Measurements from ENCODE around the gene DSCAML1. TPM values are rescaled to one million over a fixed set of nuclear protein-coding genes. Genes with fewer than 3 reads are reported as not detected.

The DSCAML1 gene
- total and polyA plus RNA-seq, 2 of the 8 experiments (the other 6 are each of a cell fraction or from before 2014, with no cell fraction given): 0.19 to 0.24 TPM

DNA sequence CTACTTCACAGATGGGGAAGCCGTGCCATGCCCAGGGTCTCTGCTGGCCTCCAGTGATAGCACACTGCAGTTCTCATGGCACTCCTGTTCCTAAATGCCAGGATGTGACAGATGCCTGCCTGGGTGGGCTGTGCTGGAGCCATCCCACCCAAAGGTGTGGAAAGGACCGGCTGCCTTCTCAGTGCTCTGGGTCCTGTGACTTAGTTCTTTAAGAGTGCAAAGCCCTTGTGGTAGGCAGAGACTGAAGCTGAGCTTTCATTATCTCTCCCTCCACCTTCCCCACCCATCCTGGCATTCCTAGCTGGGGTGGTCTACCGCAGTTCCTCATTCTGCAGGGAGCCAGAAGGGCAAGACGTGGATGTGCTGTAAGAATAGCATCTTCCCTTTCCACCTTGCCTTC lies 319.3 kb downstream of the DSCAML1 start:
- Histone ChIP-seq H2BK20ac (ENCODE audit: low read length) (0 out of 2 replicates have a peak overlapping the region, but pooled peaks have one; percentile 48), H3K56ac (replicated peaks; ENCODE audit: insufficient read length, low read depth, low read length) (no peak overlapping the region), H2BK12ac (ENCODE audit: low read depth, low read length) (no peak overlapping the region), H2BK120ac (replicated peaks; ENCODE audit: low read depth, low read length) (no peak overlapping the region), H3K9me3 (ENCODE audit: insufficient read depth in 2 of 2, low read depth in 1 of 2, low read length in 1 of 2) (no peaks in the 10 kb centered on the region), H3K79me2 (ENCODE audit: control insufficient read depth in 1 of 2, insufficient read depth in 2 of 2, low read length in 2 of 2) (no peaks in the 10 kb centered on the region), H4K91ac (replicated peaks; ENCODE audit: insufficient read length, low read length) (no peak overlapping the region), H3K4me2 (ENCODE audit: insufficient read depth in 1 of 2, low read depth in 2 of 2, low read length in 2 of 2) (no peak overlapping the region), H3K14ac (ENCODE audit: insufficient read length) (no peak overlapping the region), H3K9ac (replicated peaks in 1 of 4; ENCODE audit: extremely low read depth in 1 of 4, low read depth in 3 of 4, low read length in 3 of 4) (no peak overlapping the region), H2BK5ac (ENCODE audit: low read depth, low read length) (no peak overlapping the region), H2AFZ (ENCODE audit: low read length) (no peak overlapping the region), H3K27me3 (replicated peaks in 1 of 4; ENCODE audit: control insufficient read depth in 3 of 4, extremely low read depth in 1 of 4, insufficient read depth in 3 of 4, low read length in 3 of 4) (no peaks in the 10 kb centered on the region; a peak in 1 of 7 replicates), H3K79me1 (ENCODE audit: low read depth, low read length) (no peaks in the 10 kb centered on the region; the same call in 1 of the 2 replicates), H3K18ac (ENCODE audit: extremely low read depth, low read length) (no peak overlapping the region), H3K23me2 (ENCODE audit: low read depth, low read length) (peaks cover 2% of the 10 kb centered on the region; the same call in 1 of the 2 replicates), H4K8ac (ENCODE audit: extremely low read depth, insufficient read depth, low read length) (no peak overlapping the region; the same call in 1 of the 2 replicates), H3K23ac (ENCODE audit: insufficient read length) (no peak overlapping the region), H3K4me1 (replicated peaks in 1 of 4; ENCODE audit: control insufficient read depth in 3 of 4, insufficient read depth in 4 of 4, low read length in 3 of 4) (peaks cover 0 to 6% (median 4%) of the 10 kb centered on the region in 4 experiments; a peak in 5 of 7 replicates), H2AK5ac (ENCODE audit: low read depth, low read length) (no peak overlapping the region), H3K4ac (replicated peaks; ENCODE audit: insufficient read length, low read depth, low read length) (no peak overlapping the region), H3K36me3 (ENCODE audit: control insufficient read depth in 2 of 4, insufficient read depth in 4 of 4, low read length in 3 of 4) (no peaks in the 10 kb centered on the region; a peak in 1 of 8 replicates), H3K27ac (ENCODE audit: low read depth, low read length) (no peak overlapping the region), H4K20me1 (replicated peaks in 1 of 2; ENCODE audit: control insufficient read depth in 1 of 2, insufficient read depth in 2 of 2, low read length in 2 of 2) (no peaks in the 10 kb centered on the region), H4K5ac (ENCODE audit: insufficient read length, low read depth, low read length) (no peak overlapping the region), H3K4me3 (ENCODE audit: extremely low read depth in 1 of 4, insufficient read depth in 2 of 4, low read depth in 3 of 4, low read length in 4 of 4) (no peak overlapping the region), H2BK15ac (ENCODE audit: low read length) (no peak overlapping the region)
- DNase-seq (ENCODE audit: low read depth in 1 of 2, low spot score in 2 of 2) (no peak), FAIRE-seq (no peak)
- 92% methylated on average over 4 of the region's 4 CpGs; no CpG with 5 or more reads in 1 of the 2 experiments for WGBS, 2 experiments (ENCODE audit: extremely low coverage in 1 of 2, insufficient coverage in 1 of 2, insufficient read length in 1 of 2, insufficient replicate concordance in 2 of 2, low coverage in 1 of 2, low lambda C conversion rate in 2 of 2, missing lambda C conversion rate in 1 of 2)
- ChIA-PET CTCF (ENCODE audit: partially characterized antibody) (interaction anchor here (0.7 to 5.3 kb wide), 4 partner anchors 12 to 67 kb away, joined by 4 to 29 read pairs (median 14); no protein-coding TSS in a partner anchor), POLR2A (ENCODE audit: partially characterized antibody) (no interaction called here)
- TF ChIP-seq JUN (IDR thresholded peaks at IDR 0.05; ENCODE audit: low read depth, low read length) (no peak), BRCA1 (IDR thresholded peaks at IDR 0.05; ENCODE audit: low read depth, low read length) (no peak), SP4 (IDR thresholded peaks at IDR 0.05; ENCODE audit: low read length) (no peak), MAFK (IDR thresholded peaks at IDR 0.05; ENCODE audit: low read depth, low read length) (no peak), GABPA (IDR thresholded peaks at IDR 0.05; ENCODE audit: borderline replicate concordance, insufficient read depth, low read length) (no peak)
- TF ChIP-seq, protein P1, sequence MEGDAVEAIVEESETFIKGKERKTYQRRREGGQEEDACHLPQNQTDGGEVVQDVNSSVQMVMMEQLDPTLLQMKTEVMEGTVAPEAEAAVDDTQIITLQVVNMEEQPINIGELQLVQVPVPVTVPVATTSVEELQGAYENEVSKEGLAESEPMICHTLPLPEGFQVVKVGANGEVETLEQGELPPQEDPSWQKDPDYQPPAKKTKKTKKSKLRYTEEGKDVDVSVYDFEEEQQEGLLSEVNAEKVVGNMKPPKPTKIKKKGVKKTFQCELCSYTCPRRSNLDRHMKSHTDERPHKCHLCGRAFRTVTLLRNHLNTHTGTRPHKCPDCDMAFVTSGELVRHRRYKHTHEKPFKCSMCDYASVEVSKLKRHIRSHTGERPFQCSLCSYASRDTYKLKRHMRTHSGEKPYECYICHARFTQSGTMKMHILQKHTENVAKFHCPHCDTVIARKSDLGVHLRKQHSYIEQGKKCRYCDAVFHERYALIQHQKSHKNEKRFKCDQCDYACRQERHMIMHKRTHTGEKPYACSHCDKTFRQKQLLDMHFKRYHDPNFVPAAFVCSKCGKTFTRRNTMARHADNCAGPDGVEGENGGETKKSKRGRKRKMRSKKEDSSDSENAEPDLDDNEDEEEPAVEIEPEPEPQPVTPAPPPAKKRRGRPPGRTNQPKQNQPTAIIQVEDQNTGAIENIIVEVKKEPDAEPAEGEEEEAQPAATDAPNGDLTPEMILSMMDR (IDR thresholded peaks at IDR 0.05; ENCODE audit: control extremely low read depth in 1 of 3, insufficient read depth in 1 of 3, low read depth in 1 of 3, low read length in 3 of 3): no peak

Data from H1 (cell line).